Prostate gland (tissue), 2 donors: ENCODE measurements around the gene GARS1. TPM values are rescaled to one million over a fixed set of nuclear protein-coding genes. Genes with fewer than 3 reads are reported as not detected.
"Not testable (repeated sequence)": the region's sequence is repeated elsewhere in the genome, so short reads cannot be mapped to it uniquely, and the experiment has no call there.

Experiments
- DNase-seq: peaks from one replicate; pipeline ENCODE4 v3.0.0-alpha.2; 2019; ENCODE audit warnings: low spot score
- H3K27ac ChIP-seq, 2 donors: fragments of 200-600 bp; sonication (generic); 2 replicates each; pipeline ENCODE4 v1.5.1; 2017 to 2019
- H3K27me3 ChIP-seq: fragments of 200-600 bp; sonication (generic); replicated peaks from 2 replicates; pipeline ENCODE4 v1.5.1; 2019; ENCODE audit not compliant: insufficient read depth
- H3K36me3 ChIP-seq, 2 donors: fragments of 200-600 bp; sonication (generic); 1 replicate in 1 of 2; 2 replicates in 1 of 2; pipeline versions ENCODE4 v1.5.1 to v1.8.1; 2017 to 2019
- H3K4me1 ChIP-seq: fragments of 200-600 bp; sonication (generic); replicated peaks from 2 replicates; pipeline ENCODE4 v1.5.1; 2019
- H3K4me3 ChIP-seq, 2 donors: fragments of 200-600 bp; sonication (generic); 2 replicates each; pipeline ENCODE4 v1.5.1; 2017 to 2019
- H3K9me3 ChIP-seq: fragments of 200-600 bp; sonication (generic); 2 replicates; pipeline ENCODE4 v1.5.1; 2017
- POLR2A ChIP-seq: fragments of 450-650 bp; IDR thresholded peaks from one replicate; pipeline ENCODE4 v1.6.1; 2016; ENCODE audit warnings: antibody characterized with exemption, mild to moderate bottlenecking
- POLR2AphosphoS5 ChIP-seq: sonication (generic); formaldehyde crosslinking; IDR thresholded peaks from one replicate; pipeline ENCODE4 v1.6.1; 2017; ENCODE audit warnings: antibody characterized with exemption
- WGBS: methylation state at CpG from one replicate; pipeline ENCODE4 v1.1.5; 2018; 5-methylcytosine and 5-hydroxymethylcytosine counted together
- intact Hi-C: fragments of 100-400 bp; cut with DNase I; formaldehyde crosslinking; loops from one replicate; pipeline ENCODE4 v1.14.2; 2022
- total RNA-seq, 2 donors: library from RNA; depleted of rRNA; stranded (reverse); fragments of >200 nt; gene quantifications; one replicate each; pipeline ENCODE4 v1.1.0, GENCODE V29; 2016
- TF ChIP-seq, protein P1 (sequence below), 4 experiments: fragments of 200-600 bp in 2 of 4; fragments of 450-650 bp in 2 of 4; sonication (generic) in 2 of 4; IDR thresholded peaks; 1 replicate in 3 of 4; 2 replicates in 1 of 4; pipeline ENCODE4 v1.5.1; 2016 to 2019; ENCODE audit warnings: antibody characterized with exemption in 4 of 4, mild to moderate bottlenecking in 2 of 4, moderate library complexity in 2 of 4

GARS1 gene
- total RNA-seq, 2 donors from 2014 or later = 38.8 to 78.3 TPM

DNA sequence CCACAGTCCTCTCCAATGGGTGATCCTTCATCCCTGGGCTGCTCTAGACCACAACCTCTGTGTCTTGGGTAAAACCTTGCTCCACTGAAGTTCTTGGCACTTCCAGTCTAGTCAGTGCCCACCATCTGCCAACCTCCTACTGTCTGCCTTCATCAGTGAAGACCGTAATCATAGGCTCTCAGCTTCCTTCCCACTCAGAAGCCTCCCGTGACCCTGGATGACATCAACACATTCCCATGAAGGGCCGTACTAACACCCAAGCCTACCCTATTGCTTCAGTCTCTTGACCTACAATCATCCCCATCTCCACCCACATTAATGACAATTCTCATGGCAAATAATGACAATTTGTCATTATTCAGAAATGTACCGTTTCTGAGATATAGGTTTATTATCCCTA, 27.6 kb upstream of the GARS1 start:
- WGBS = 94% methylated on average over 4 of the region's 4 CpGs
- no peak for DNase-seq
- H3K27ac ChIP-seq = no peak overlapping the region
- H3K9me3 ChIP-seq = no peaks in the 10 kb centered on the region
- TF ChIP-seq, protein P1, sequence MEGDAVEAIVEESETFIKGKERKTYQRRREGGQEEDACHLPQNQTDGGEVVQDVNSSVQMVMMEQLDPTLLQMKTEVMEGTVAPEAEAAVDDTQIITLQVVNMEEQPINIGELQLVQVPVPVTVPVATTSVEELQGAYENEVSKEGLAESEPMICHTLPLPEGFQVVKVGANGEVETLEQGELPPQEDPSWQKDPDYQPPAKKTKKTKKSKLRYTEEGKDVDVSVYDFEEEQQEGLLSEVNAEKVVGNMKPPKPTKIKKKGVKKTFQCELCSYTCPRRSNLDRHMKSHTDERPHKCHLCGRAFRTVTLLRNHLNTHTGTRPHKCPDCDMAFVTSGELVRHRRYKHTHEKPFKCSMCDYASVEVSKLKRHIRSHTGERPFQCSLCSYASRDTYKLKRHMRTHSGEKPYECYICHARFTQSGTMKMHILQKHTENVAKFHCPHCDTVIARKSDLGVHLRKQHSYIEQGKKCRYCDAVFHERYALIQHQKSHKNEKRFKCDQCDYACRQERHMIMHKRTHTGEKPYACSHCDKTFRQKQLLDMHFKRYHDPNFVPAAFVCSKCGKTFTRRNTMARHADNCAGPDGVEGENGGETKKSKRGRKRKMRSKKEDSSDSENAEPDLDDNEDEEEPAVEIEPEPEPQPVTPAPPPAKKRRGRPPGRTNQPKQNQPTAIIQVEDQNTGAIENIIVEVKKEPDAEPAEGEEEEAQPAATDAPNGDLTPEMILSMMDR (IDR thresholded peaks at IDR 0.05) = no peak
- no peak for TF ChIP-seq POLR2A
- no peak for TF ChIP-seq POLR2AphosphoS5
- no peaks in the 10 kb centered on the region for H3K36me3 ChIP-seq
- no peaks in the 10 kb centered on the region for H3K4me1 ChIP-seq
- H3K4me3 ChIP-seq = no peak overlapping the region
- no peaks in the 10 kb centered on the region for H3K27me3 ChIP-seq
- intact Hi-C loops = loop anchor here (10.0 kb wide), 2 partner anchors 178 to 292 kb away; no protein-coding TSS in a partner anchor

DNA sequence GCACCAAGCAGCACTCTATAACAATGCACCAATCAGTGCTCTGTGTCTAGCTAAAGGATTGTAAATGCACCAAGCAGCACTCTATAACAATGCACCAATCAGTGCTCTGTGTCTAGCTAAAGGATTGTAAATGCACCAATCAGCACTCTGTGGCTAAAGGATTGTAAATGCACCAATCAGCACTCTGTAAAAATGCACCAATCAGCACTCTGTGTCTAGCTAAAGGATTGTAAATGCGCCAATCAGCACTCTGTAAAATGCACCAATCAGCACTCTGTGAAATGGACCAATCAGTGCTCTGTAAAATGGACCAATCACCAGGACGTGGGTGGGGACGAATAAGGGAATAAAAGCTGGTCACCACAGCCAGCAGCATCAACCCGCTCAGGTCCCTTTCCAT, 24.4 kb upstream of the GARS1 start:
- H3K27me3 ChIP-seq, H3K27ac ChIP-seq, DNase-seq, H3K4me1 ChIP-seq, H3K4me3 ChIP-seq, H3K36me3 ChIP-seq, H3K9me3 ChIP-seq, intact Hi-C loops: not testable (repeated sequence)
- WGBS = 97% methylated on average over 4 of the region's 4 CpGs

DNA sequence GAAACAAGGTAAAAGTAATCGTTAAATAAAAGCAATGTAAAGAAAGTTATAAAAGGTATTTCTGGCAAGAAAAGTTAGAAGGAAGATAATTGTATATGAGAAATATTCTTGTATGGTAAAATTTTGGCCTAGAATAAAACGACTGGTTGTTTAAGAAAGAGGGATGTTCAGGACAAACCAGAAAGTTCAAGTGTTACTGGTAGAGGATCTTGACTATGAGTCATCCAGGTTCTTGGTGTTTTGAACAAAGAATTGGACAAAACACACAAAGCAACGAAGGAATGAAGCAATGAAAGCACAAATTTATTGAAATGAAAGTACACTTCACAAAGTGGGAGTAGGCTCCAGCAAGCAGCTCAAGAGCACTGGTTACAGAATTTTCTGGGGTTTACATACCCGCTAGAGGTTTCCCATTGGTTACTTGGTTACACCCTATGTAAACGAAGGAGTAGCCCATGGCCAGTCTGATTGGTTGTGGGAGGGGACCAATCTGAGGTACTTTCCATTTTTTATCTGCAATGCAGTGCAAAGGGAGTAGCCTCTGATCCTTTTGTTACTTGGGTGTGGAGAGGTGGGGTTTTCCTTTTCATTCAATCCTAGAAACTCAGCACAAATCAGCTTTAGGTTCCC, 22.4 kb upstream of the GARS1 start:
- Histone ChIP-seq H3K36me3 (no peaks in the 10 kb centered on the region), H3K27ac (no peak overlapping the region), H3K9me3 (no peaks in the 10 kb centered on the region), H3K4me3 (no peak overlapping the region), H3K4me1 (no peaks in the 10 kb centered on the region), H3K27me3 (no peaks in the 10 kb centered on the region)
- 74% methylated on average over 5 of the region's 5 CpGs for WGBS
- intact Hi-C loops = no loop called here
- no peak for TF ChIP-seq POLR2AphosphoS5
- TF ChIP-seq POLR2A = no peak
- TF ChIP-seq, protein P1 (IDR thresholded peaks at IDR 0.05) = no peak
- DNase-seq = no peak

DNA sequence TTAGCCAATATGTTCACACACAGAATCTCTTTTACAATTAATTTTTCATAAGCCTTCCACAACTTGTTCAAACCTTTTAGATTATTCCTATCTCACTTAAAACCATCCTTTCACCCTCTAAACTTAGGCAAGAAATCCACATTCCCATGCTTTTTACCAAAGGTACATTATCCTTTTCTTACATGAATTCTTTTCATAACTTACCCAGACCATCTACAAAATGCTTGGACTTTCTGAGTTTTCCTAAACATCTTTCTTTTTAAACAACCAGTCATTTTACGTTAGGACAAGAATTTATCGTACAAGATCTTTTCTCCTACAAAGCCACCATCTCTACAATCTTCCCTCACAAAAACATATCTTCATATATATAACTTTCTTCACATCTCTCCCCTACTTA, 18.8 kb upstream of the GARS1 start:
- intact Hi-C loops = no loop called here
- H3K36me3 ChIP-seq = no peaks in the 10 kb centered on the region
- WGBS = 94% methylated on average over 2 of the region's 2 CpGs

DNA sequence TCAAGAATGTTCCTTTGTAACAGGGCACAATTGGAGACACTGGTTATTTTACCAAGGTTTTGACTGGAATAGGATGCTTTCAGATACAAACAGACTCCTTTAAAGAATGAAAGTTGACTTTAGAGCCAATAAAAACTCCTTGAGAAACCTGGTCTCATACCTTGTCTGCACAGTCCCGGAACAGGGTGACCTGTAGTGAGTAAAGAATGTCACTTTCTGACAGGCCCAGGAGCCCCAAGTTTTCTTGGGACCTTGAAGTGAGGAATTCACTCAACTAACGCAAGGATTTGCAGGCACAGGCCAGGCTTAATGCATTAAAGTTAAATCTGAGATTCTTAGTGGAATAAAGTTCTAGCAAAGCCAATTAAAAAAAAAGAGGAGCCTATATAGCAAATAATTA, 11.5 kb upstream of the GARS1 start:
- Histone ChIP-seq H3K4me3 (no peak overlapping the region), H3K36me3 (peaks cover 0 to 6% of the 10 kb centered on the region in 2 donors), H3K27me3 (no peaks in the 10 kb centered on the region), H3K27ac (no peak overlapping the region), H3K9me3 (no peaks in the 10 kb centered on the region), H3K4me1 (no peaks in the 10 kb centered on the region)
- intact Hi-C loops = no loop called here
- DNase-seq = no peak
- TF ChIP-seq, protein P1 (IDR thresholded peaks at IDR 0.05) = no peak
- TF ChIP-seq POLR2A (no peak), POLR2AphosphoS5 (peak; percentile 12)
- WGBS = 71% methylated on average over 2 of the region's 2 CpGs

More for the DNA sequence above, 18.8 kb upstream of the GARS1 start:
- H3K4me3 ChIP-seq = no peak overlapping the region
- H3K27me3 ChIP-seq = no peaks in the 10 kb centered on the region
- no peaks in the 10 kb centered on the region for H3K4me1 ChIP-seq
- TF ChIP-seq POLR2AphosphoS5 = no peak
- TF ChIP-seq POLR2A = no peak
- TF ChIP-seq, protein P1 (IDR thresholded peaks at IDR 0.05) = no peak
- DNase-seq = no peak
- H3K9me3 ChIP-seq = no peaks in the 10 kb centered on the region
- no peak overlapping the region for H3K27ac ChIP-seq
